ENCODE results near the gene SLFN12L. TPM values are rescaled to one million over a fixed set of nuclear protein-coding genes. Genes with fewer than 3 reads are reported as not detected.

Gene SLFN12L
- total RNA-seq, 1 donor from 2014 or later = not detected

DNA sequence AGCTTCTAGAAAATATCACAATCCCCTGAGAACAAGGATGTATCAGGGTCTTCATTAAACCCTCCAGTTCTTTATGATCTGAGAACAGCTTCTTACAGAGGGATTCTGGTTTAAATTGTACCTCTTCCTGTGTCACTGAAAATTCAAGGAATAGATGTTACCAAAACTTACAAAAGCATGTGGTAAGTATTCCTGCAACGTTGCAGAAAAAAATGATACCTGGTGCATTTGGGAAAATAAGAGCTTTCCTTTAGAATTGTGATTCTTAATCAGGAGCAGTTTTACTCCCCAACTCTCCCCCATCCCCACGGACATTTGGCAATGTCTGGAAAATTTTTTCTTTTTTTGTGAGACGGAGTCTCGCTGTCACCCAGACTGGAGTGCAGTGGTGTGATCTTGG, 15.8 kb upstream of the SLFN12L start:
- Mint-ChIP-seq H3K4me3 (ENCODE audit: unreplicated experiment) (no peak overlapping the region), H3K4me1 (ENCODE audit: low read depth, unreplicated experiment) (no peaks in the 10 kb centered on the region), H3K9me3 (ENCODE audit: unreplicated experiment) (no peaks in the 10 kb centered on the region), H3K27me3 (ENCODE audit: unreplicated experiment) (peaks cover 5% of the 10 kb centered on the region), H3K27ac (ENCODE audit: unreplicated experiment) (no peak overlapping the region), H3K36me3 (ENCODE audit: unreplicated experiment) (no peaks in the 10 kb centered on the region)
- DNase-seq = no peak
- TF ChIP-seq, protein P1, sequence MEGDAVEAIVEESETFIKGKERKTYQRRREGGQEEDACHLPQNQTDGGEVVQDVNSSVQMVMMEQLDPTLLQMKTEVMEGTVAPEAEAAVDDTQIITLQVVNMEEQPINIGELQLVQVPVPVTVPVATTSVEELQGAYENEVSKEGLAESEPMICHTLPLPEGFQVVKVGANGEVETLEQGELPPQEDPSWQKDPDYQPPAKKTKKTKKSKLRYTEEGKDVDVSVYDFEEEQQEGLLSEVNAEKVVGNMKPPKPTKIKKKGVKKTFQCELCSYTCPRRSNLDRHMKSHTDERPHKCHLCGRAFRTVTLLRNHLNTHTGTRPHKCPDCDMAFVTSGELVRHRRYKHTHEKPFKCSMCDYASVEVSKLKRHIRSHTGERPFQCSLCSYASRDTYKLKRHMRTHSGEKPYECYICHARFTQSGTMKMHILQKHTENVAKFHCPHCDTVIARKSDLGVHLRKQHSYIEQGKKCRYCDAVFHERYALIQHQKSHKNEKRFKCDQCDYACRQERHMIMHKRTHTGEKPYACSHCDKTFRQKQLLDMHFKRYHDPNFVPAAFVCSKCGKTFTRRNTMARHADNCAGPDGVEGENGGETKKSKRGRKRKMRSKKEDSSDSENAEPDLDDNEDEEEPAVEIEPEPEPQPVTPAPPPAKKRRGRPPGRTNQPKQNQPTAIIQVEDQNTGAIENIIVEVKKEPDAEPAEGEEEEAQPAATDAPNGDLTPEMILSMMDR (IDR thresholded peaks at IDR 0.05; ENCODE audit: partially characterized antibody, unreplicated experiment) = no peak

DNA sequence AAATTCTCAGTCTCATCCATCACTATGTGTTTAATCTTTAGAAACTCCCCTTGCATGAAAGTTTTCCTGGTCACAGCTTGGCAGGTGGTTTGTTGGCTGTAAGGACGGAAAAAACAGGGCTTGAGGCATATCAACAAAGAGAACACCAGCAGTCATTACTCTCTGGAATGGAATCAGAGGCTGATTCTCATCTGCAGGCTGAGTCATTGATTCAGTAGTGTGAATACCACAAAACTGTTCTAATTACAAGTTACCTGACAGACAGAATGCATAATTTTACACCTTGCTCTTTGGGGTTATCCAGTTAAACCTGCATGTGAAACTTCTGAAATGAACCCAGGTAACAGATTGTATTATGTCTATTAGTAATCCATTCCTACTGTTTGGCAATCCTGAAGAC, 11.5 kb upstream of the SLFN12L start:
- H3K9me3 Mint-ChIP-seq (ENCODE audit: unreplicated experiment) = no peaks in the 10 kb centered on the region
- peaks cover 5% of the 10 kb centered on the region for H3K27me3 Mint-ChIP-seq (ENCODE audit: unreplicated experiment)
- no peak overlapping the region for H3K4me3 Mint-ChIP-seq (ENCODE audit: unreplicated experiment)
- DNase-seq = no peak
- H3K36me3 Mint-ChIP-seq (ENCODE audit: unreplicated experiment) = no peaks in the 10 kb centered on the region
- H3K27ac Mint-ChIP-seq (ENCODE audit: unreplicated experiment) = no peak overlapping the region
- H3K4me1 Mint-ChIP-seq (ENCODE audit: low read depth, unreplicated experiment) = no peaks in the 10 kb centered on the region
- TF ChIP-seq, protein P1 (IDR thresholded peaks at IDR 0.05; ENCODE audit: partially characterized antibody, unreplicated experiment) = no peak

DNA sequence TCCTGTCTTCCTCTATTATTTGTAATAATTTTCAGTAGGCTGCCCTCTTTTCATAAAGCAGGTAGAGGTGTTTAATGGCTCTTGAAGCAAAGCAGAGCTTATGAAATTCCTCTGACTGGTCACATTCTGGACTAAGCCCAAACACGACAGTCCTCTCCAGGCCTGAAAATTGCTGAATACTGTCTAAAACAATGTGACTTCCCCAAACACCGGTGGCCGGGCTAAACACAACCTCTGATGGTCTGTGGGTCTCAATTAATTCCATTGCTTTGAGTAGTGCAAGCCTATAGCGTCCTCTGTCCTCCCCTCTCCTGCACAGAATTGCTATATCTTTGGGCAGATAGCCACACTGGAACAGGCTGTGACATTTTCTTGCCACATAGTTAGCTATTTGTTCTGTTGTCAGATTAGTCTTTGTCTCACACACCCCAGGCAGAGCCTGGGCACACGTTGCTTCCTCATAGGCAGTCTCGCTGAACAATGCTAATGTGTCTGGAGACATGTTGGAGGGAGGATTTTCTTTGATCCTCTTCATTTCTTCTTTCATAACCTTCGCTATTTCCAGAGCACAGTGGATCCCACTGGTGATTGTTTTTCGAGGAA, 10.8 kb upstream of the SLFN12L start:
- Mint-ChIP-seq H3K9me3 (ENCODE audit: unreplicated experiment) (no peaks in the 10 kb centered on the region), H3K27me3 (ENCODE audit: unreplicated experiment) (peaks cover 3% of the 10 kb centered on the region), H3K4me3 (ENCODE audit: unreplicated experiment) (no peak overlapping the region), H3K36me3 (ENCODE audit: unreplicated experiment) (no peaks in the 10 kb centered on the region), H3K4me1 (ENCODE audit: low read depth, unreplicated experiment) (no peaks in the 10 kb centered on the region), H3K27ac (ENCODE audit: unreplicated experiment) (no peak overlapping the region)
- no peak for DNase-seq
- TF ChIP-seq, protein P1 (IDR thresholded peaks at IDR 0.05; ENCODE audit: partially characterized antibody, unreplicated experiment) = no peak

DNA sequence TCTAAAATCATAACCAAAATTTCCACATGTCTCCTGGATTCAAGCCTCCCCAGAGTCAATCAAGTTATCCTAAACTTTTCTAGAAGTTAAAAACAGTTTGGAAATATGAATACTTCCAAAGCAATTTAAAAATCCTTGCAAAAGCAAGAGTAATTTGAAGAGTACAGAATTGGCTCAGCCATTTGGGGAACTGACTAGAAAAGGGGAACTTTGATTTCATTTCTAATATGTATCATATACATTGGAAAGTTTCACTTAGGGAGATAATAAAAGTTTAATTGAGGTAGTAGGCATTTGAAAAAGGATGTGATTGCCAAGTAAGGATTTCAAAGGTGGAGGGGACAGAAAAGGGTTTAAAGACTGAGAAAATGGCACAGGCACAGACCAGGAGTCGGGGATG, 9.0 kb upstream of the SLFN12L start:
- Mint-ChIP-seq H3K9me3 (ENCODE audit: unreplicated experiment) (no peaks in the 10 kb centered on the region), H3K27ac (ENCODE audit: unreplicated experiment) (no peak overlapping the region), H3K36me3 (ENCODE audit: unreplicated experiment) (no peaks in the 10 kb centered on the region), H3K27me3 (ENCODE audit: unreplicated experiment) (peaks cover 3% of the 10 kb centered on the region), H3K4me1 (ENCODE audit: low read depth, unreplicated experiment) (no peaks in the 10 kb centered on the region), H3K4me3 (ENCODE audit: unreplicated experiment) (no peak overlapping the region)
- TF ChIP-seq, protein P1 (IDR thresholded peaks at IDR 0.05; ENCODE audit: partially characterized antibody, unreplicated experiment) = no peak
- DNase-seq = no peak

DNA sequence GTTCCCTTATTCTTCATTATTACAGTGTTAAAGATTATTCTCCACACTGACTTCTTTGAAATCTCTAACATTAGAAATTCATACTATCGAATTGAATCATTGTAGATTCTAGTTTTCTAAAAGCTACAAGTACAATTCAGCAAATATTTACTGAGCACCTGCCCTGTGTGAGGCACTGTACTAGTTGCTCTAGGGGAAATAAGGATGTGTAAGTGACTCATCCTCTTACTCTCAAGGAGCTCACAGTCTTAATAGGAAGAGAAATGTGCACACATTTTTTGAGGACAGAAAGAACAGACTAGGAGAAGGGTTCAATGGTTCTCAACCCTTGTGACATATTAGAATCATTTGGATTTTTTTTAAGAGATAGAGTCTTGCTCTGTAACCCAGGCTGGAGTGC, 7.7 kb upstream of the SLFN12L start:
- TF ChIP-seq, protein P1 (IDR thresholded peaks at IDR 0.05; ENCODE audit: partially characterized antibody, unreplicated experiment) = no peak
- DNase-seq = no peak
- Mint-ChIP-seq H3K27me3 (ENCODE audit: unreplicated experiment) (peaks cover 3% of the 10 kb centered on the region), H3K27ac (ENCODE audit: unreplicated experiment) (no peak overlapping the region), H3K4me1 (ENCODE audit: low read depth, unreplicated experiment) (no peaks in the 10 kb centered on the region), H3K9me3 (ENCODE audit: unreplicated experiment) (no peaks in the 10 kb centered on the region), H3K36me3 (ENCODE audit: unreplicated experiment) (no peaks in the 10 kb centered on the region), H3K4me3 (ENCODE audit: unreplicated experiment) (no peak overlapping the region)
